ENCODE results near the gene RABGEF1.

The RABGEF1 gene

GRCh38 chr7:66731986-66732385 is 8.5 kb upstream of the RABGEF1 start:
- Histone ChIP-seq H3K4me1 (ENCODE audit: insufficient read depth, low read length) (no peaks in the 10 kb centered on the region), H3K4me3 (ENCODE audit: low read depth in 1 of 2, low read length in 2 of 2) (no peak overlapping the region), H4K20me1 (ENCODE audit: insufficient read depth, low read length) (no peaks in the 10 kb centered on the region; the same call in 1 of the 2 replicates), H2AFZ (ENCODE audit: low read depth, low read length) (no peak overlapping the region), H3K9ac (ENCODE audit: low read depth, low read length) (no peak overlapping the region), H3K27ac (ENCODE audit: low read length) (no peak overlapping the region), H3K79me2 (ENCODE audit: insufficient read depth, low read length) (no peaks in the 10 kb centered on the region; the same call in 1 of the 2 replicates), H3K36me3 (ENCODE audit: insufficient read depth, low read length) (0 out of 2 replicates have a peak, but pooled peaks cover 13% of the 10 kb centered on the region), H3K9me3 (ENCODE audit: insufficient read depth, low read length, severe bottlenecking) (peaks cover 8% of the 10 kb centered on the region), H3K27me3 (ENCODE audit: insufficient read depth, low read length, poor library complexity) (no peaks in the 10 kb centered on the region), H3K4me2 (ENCODE audit: insufficient read depth, low read length) (no peak overlapping the region)
- ATAC-seq (ENCODE audit: insufficient read depth, low read depth): 0 out of 3 replicates have a peak, but pooled peaks have one; percentile 11
- no peak for DNase-seq
- TF ChIP-seq CTCF (IDR thresholded peaks at IDR 0.05; ENCODE audit: borderline replicate concordance, extremely low read depth, low read length, poor library complexity, severe bottlenecking) (no peak), EZH2 (IDR thresholded peaks at IDR 0.05; ENCODE audit: borderline replicate concordance, low read depth, low read length, severe bottlenecking) (no peak)

GRCh38 chr7:66732439-66732838 is 8.1 kb upstream of the RABGEF1 start:
- TF ChIP-seq CTCF (IDR thresholded peaks at IDR 0.05; ENCODE audit: borderline replicate concordance, extremely low read depth, low read length, poor library complexity, severe bottlenecking) (no peak), EZH2 (IDR thresholded peaks at IDR 0.05; ENCODE audit: borderline replicate concordance, low read depth, low read length, severe bottlenecking) (no peak)
- H3K9ac ChIP-seq (ENCODE audit: low read depth, low read length): no peak overlapping the region
- H3K4me3 ChIP-seq (ENCODE audit: low read depth in 1 of 2, low read length in 2 of 2): no peak overlapping the region
- 0 out of 2 replicates have a peak, but pooled peaks cover 13% of the 10 kb centered on the region for H3K36me3 ChIP-seq (ENCODE audit: insufficient read depth, low read length)
- no peak overlapping the region for H3K4me2 ChIP-seq (ENCODE audit: insufficient read depth, low read length)
- no peaks in the 10 kb centered on the region for H3K4me1 ChIP-seq (ENCODE audit: insufficient read depth, low read length)
- no peak overlapping the region for H3K27ac ChIP-seq (ENCODE audit: low read length)
- no peak overlapping the region for H2AFZ ChIP-seq (ENCODE audit: low read depth, low read length)
- no peaks in the 10 kb centered on the region; the same call in 1 of the 2 replicates for H3K79me2 ChIP-seq (ENCODE audit: insufficient read depth, low read length)
- no peaks in the 10 kb centered on the region for H3K27me3 ChIP-seq (ENCODE audit: insufficient read depth, low read length, poor library complexity)
- peaks cover 8% of the 10 kb centered on the region for H3K9me3 ChIP-seq (ENCODE audit: insufficient read depth, low read length, severe bottlenecking)
- DNase-seq (no peak), ATAC-seq (ENCODE audit: insufficient read depth, low read depth) (peak; percentile 29; the same call in 1 of the 3 replicates)
- no peaks in the 10 kb centered on the region; the same call in 1 of the 2 replicates for H4K20me1 ChIP-seq (ENCODE audit: insufficient read depth, low read length)

GRCh38 chr7:66734006-66734405 is 6.5 kb upstream of the RABGEF1 start:
- ATAC-seq (ENCODE audit: insufficient read depth, low read depth): no peak
- H3K79me2 ChIP-seq (ENCODE audit: insufficient read depth, low read length): peaks cover 4% of the 10 kb centered on the region

More at GRCh38 chr7:66734006-66734405, 6.5 kb upstream of the RABGEF1 start:
- Histone ChIP-seq H3K9me3 (ENCODE audit: insufficient read depth, low read length, severe bottlenecking) (peaks cover 8% of the 10 kb centered on the region), H3K4me2 (ENCODE audit: insufficient read depth, low read length) (no peak overlapping the region), H4K20me1 (ENCODE audit: insufficient read depth, low read length) (no peaks in the 10 kb centered on the region; the same call in 1 of the 2 replicates), H3K4me3 (ENCODE audit: low read depth in 1 of 2, low read length in 2 of 2) (no peak overlapping the region), H3K4me1 (ENCODE audit: insufficient read depth, low read length) (peaks cover 8% of the 10 kb centered on the region), H3K27ac (ENCODE audit: low read length) (no peak overlapping the region), H2AFZ (ENCODE audit: low read depth, low read length) (no peak overlapping the region), H3K27me3 (ENCODE audit: insufficient read depth, low read length, poor library complexity) (no peaks in the 10 kb centered on the region), H3K36me3 (ENCODE audit: insufficient read depth, low read length) (0 out of 2 replicates have a peak, but pooled peaks cover 13% of the 10 kb centered on the region), H3K9ac (ENCODE audit: low read depth, low read length) (no peak overlapping the region)
- DNase-seq: no peak
- TF ChIP-seq CTCF (IDR thresholded peaks at IDR 0.05; ENCODE audit: borderline replicate concordance, extremely low read depth, low read length, poor library complexity, severe bottlenecking) (no peak), EZH2 (IDR thresholded peaks at IDR 0.05; ENCODE audit: borderline replicate concordance, low read depth, low read length, severe bottlenecking) (no peak)
